Tibial artery (tissue), 4 donors: Measurements from ENCODE around the gene IMP3.

Experiments used
- DNase-seq, 2 donors: peaks; one replicate each; pipeline ENCODE4 v3.0.0-alpha.2; 2019
- H3K27ac ChIP-seq, 2 donors: fragments of 200-600 bp; sonication (generic) in 1 of 2; 1 replicate in 1 of 2; 2 replicates in 1 of 2; pipeline ENCODE4 v1.5.1; 2018 to 2019; ENCODE audit warnings: mild to moderate bottlenecking in 1 of 2
- H3K27me3 ChIP-seq, 2 donors: fragments of 200-600 bp; sonication (generic) in 1 of 2; one replicate each; pipeline versions ENCODE4 v1.5.1 to v1.6.0; 2016 to 2019
- H3K36me3 ChIP-seq, 3 donors: fragments of 200-600 bp; sonication (generic) in 2 of 3; one replicate each; pipeline ENCODE4 v1.5.1; 2016 to 2019; ENCODE audit warnings: mild to moderate bottlenecking in 2 of 3
- H3K4me1 ChIP-seq, 4 donors: fragments of 200-600 bp; sonication (generic) in 2 of 4; 1 replicate in 3 of 4; 2 replicates in 1 of 4; pipeline ENCODE4 v1.5.1; 2016 to 2019
- H3K4me3 ChIP-seq, 2 donors: fragments of 200-600 bp; sonication (generic) in 1 of 2; 1 replicate in 1 of 2; 2 replicates in 1 of 2; pipeline ENCODE4 v1.5.1; 2018 to 2019; ENCODE audit warnings: mild to moderate bottlenecking in 2 of 2
- H3K9me3 ChIP-seq, 3 donors: fragments of 200-600 bp; sonication (generic) in 1 of 3; one replicate each; pipeline ENCODE4 v1.5.1; 2016 to 2019
- CTCF ChIP-seq, 2 experiments: fragments of 200-600 bp in 1 of 2; fragments of 450-650 bp in 1 of 2; IDR thresholded peaks; one replicate each; pipeline ENCODE4 v1.5.1; 2017 to 2019; ENCODE audit warnings: antibody characterized with exemption in 2 of 2, mild to moderate bottlenecking in 1 of 2, moderate library complexity in 1 of 2
- intact Hi-C: fragments of 100-400 bp; cut with DNase I; formaldehyde crosslinking; loops from one replicate; pipeline ENCODE4 v1.15.0; 2023; ENCODE audit warnings: low total_unique reads

Gene IMP3

GRCh38 chr15:75669191-75669878, 29.3 kb upstream of the IMP3 start:
- intact Hi-C loops = no loop called here
- H3K36me3 ChIP-seq = peaks cover 0 to under 1% (median 0%) of the 10 kb centered on the region in 3 donors
- H3K4me1 ChIP-seq = peaks cover 3 to 86% (median 67%) of the 10 kb centered on the region in 4 donors
- peak overlapping the region; percentile 89 to 92 for H3K27ac ChIP-seq
- no peaks in the 10 kb centered on the region for H3K27me3 ChIP-seq
- no peak for TF ChIP-seq CTCF (IDR thresholded peaks at IDR 0.05)
- H3K9me3 ChIP-seq = no peaks in the 10 kb centered on the region
- no peak overlapping the region for H3K4me3 ChIP-seq
- no peak for DNase-seq

- Histone ChIP-seq H3K36me3 (peaks cover 0 to 14% (median 0%) of the 10 kb centered on the region in 3 donors), H3K27ac (peak overlapping the region; percentile 89 to 92), H3K4me3 (no peak overlapping the region), H3K27me3 (no peaks in the 10 kb centered on the region), H3K9me3 (no peaks in the 10 kb centered on the region), H3K4me1 (peaks cover 3 to 76% (median 55%) of the 10 kb centered on the region in 4 donors)
- intact Hi-C loops = no loop called here
- DNase-seq = peak; percentile 90 to 96
- no peak for TF ChIP-seq CTCF (IDR thresholded peaks at IDR 0.05)
Measured at GRCh38 chr15:75666823-75667501, 26.9 kb upstream of the IMP3 start.

- Histone ChIP-seq H3K27me3 (no peaks in the 10 kb centered on the region), H3K4me1 (peaks cover 3 to 82% (median 67%) of the 10 kb centered on the region in 4 donors), H3K27ac (peak overlapping the region; percentile 89 to 92), H3K4me3 (no peak overlapping the region), H3K36me3 (peaks cover 0 to 23% (median 1%) of the 10 kb centered on the region in 3 donors), H3K9me3 (no peaks in the 10 kb centered on the region)
- intact Hi-C loops = no loop called here
- no peak for TF ChIP-seq CTCF (IDR thresholded peaks at IDR 0.05)
- no peak for DNase-seq
Measured at GRCh38 chr15:75663931-75664421, 24.0 kb upstream of the IMP3 start.

- TF ChIP-seq CTCF (IDR thresholded peaks at IDR 0.05) = no peak
- peak overlapping the region; percentile 89 to 92 for H3K27ac ChIP-seq
Measured at GRCh38 chr15:75662823-75663519, 22.9 kb upstream of the IMP3 start.

GRCh38 chr15:75661756-75662140, 21.7 kb upstream of the IMP3 start:
- Histone ChIP-seq H3K27me3 (no peaks in the 10 kb centered on the region), H3K9me3 (no peaks in the 10 kb centered on the region), H3K4me1 (peaks cover 0 to 74% (median 60%) of the 10 kb centered on the region in 4 donors), H3K4me3 (peak overlapping the region in 1 of 2 donors; percentile 27), H3K36me3 (peaks cover 18 to 41% (median 24%) of the 10 kb centered on the region in 3 donors), H3K27ac (peak overlapping the region; percentile 89 to 92)
- no peak for TF ChIP-seq CTCF (IDR thresholded peaks at IDR 0.05)
- DNase-seq = no peak
- intact Hi-C loops = no loop called here

More at GRCh38 chr15:75662823-75663519, 22.9 kb upstream of the IMP3 start:
- intact Hi-C loops = no loop called here
- Histone ChIP-seq H3K9me3 (no peaks in the 10 kb centered on the region), H3K4me3 (no peak overlapping the region), H3K36me3 (peaks cover 6 to 29% (median 11%) of the 10 kb centered on the region in 3 donors), H3K27me3 (no peaks in the 10 kb centered on the region), H3K4me1 (peaks cover 3 to 86% (median 72%) of the 10 kb centered on the region in 4 donors)
- DNase-seq = no peak
